NCI-H226 (cell line): Measurements from ENCODE around the gene CLGN.
"Not testable (repeated sequence)": the region's sequence is repeated elsewhere in the genome, so short reads cannot be mapped to it uniquely, and the experiment has no call there.

Experiments used
- DNase-seq: peaks from one replicate; pipeline ENCODE4 v3.0.0-alpha.2; 2015

Gene CLGN, protein sequence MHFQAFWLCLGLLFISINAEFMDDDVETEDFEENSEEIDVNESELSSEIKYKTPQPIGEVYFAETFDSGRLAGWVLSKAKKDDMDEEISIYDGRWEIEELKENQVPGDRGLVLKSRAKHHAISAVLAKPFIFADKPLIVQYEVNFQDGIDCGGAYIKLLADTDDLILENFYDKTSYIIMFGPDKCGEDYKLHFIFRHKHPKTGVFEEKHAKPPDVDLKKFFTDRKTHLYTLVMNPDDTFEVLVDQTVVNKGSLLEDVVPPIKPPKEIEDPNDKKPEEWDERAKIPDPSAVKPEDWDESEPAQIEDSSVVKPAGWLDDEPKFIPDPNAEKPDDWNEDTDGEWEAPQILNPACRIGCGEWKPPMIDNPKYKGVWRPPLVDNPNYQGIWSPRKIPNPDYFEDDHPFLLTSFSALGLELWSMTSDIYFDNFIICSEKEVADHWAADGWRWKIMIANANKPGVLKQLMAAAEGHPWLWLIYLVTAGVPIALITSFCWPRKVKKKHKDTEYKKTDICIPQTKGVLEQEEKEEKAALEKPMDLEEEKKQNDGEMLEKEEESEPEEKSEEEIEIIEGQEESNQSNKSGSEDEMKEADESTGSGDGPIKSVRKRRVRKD

DNA sequence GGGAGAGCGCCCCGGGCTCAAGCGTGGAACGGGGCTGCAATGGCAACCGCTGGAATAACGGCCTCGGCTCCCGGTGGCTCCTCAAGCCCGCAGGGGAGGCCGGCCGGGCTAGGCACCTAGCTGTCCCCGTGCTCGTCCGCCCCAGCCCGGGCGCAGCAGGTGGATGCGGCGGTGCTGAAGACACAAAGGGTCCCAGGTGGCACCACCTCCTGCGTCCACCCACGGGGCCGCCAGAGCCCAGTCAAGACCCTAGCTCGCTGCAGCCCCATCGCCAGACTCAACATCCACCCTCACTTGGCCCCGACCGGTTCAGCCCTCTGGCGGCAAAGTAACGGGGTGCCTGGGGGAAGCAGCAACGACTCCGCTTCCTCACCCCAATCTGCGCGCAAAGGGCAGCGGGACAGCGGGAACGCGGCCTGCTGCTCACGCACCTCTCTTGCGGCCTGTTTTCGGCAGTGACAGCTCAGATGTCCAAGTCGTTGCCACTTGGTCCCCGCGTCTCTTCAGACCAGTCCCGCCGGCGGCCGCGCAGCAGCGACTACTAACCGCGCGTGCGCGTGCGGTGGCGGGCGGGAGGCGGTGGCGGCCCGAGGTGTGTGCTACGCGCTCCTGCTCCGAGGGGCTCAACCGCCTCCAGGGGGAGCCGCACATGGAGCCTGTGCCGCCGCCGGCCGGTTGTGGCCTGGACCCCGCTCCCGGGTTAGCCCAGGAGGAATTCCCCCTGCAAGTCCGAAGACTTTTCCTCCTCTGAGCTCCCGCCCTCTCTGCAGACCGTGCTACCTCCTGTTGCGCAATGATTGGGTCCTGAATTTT is at the start of gene CLGN:
CLGN (minus strand) TSS at position 543 of the 813 bp plus-strand sequence. CDS start 14,570 bp downstream, outside the sequence.
- peak; percentile 2 for DNase-seq

DNA sequence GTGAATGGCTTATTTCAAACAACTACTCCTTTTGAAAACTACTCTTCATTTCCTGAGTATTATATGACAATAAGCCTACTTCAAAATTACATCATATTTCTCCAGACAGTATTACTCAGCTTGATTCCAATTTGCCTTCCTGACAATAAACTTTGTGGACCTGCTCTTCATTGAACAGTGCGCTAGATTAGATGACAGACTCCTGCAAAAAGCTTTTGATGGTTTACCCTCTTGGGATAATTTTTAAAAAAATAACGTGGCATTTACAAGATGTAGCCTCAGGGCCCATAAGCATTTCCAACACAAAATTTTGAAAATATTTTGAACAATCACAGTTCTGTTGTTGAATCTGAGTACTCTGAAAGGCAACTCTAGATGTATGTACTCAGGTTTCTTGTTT is 44.7 kb upstream of the CLGN start:
- DNase-seq: no peak

DNA sequence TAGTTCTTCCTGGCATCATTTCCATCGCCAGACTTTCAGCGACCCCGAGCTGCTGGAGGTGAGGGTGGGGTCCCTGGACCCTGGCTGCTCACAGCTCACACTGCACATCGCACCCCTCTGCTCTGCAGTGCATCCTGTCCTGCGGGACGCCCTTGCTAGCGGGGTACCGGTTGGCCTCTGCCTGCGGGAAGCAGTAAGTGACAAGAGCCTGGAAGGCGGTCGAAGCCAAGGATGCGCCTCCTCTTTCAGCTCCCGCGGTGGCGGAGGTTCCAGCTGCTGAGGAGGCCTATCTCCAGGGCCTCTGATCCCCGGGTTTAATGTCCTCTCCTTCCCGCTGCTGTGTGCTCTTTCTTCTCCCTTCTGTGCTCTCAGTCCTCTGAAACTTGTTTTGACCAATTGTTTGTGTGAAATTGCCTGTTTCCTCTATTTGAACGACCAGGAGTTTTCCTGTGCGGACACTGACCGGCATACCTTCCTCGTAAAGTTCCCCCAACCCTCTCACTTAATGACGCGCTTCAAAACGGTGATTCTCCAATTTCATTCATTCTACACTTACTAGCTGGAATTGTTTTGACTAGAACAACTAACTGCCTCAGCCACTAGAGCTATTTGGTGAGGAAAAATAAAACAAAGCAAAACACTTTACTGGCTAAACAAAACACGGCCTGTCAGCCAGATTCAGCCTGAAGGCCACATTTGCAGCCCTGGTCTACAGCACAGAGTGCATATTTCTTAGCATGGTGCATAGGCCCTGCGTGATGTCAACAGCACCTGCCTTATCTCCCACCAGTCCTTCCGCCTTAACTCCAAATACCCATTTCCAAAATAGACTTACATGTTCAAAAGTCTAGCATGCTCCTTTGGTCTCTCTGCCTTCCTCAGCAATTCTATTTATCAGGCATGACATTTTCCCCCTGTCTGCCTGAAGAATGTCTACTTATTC is 42.6 kb upstream of the CLGN start:
- no peak for DNase-seq

DNA sequence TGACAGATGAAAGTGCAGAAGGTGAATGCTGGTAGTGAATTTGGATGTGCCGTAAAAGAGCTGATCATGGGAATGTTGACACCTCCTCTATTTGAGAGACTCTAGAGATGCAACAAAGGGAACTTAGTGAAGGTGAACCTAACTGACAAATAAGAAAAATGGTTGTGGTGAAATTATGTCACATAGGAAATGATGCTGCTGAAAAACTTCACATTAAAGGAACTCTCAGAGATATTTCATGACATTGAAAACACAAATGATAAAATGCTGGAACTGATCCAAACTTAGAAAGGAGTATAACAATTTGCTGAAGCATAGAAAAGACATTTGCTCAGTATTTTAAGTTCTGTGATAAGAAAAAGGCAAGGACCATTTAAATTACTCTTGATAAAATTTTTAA is 38.7 kb upstream of the CLGN start:
- DNase-seq: no peak

DNA sequence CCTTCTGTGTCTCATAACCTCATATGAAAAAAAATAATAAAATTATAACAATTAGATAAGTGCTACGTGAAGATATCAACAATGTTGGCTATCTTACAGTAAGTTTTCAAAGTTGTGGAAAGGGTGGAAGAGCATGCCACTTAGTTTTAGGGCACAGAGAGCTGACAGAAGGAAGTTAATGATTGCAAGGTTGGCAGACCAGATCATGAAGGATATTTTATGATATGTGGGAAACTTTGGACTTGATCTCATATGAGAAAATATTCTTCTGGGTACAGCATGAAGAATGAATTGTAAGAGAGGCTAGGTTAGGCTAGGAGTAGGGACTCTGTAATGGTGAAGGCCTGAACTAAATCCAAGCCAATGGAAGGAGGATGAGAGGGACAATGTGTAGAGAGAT is 36.2 kb upstream of the CLGN start:
- DNase-seq: no peak

DNA sequence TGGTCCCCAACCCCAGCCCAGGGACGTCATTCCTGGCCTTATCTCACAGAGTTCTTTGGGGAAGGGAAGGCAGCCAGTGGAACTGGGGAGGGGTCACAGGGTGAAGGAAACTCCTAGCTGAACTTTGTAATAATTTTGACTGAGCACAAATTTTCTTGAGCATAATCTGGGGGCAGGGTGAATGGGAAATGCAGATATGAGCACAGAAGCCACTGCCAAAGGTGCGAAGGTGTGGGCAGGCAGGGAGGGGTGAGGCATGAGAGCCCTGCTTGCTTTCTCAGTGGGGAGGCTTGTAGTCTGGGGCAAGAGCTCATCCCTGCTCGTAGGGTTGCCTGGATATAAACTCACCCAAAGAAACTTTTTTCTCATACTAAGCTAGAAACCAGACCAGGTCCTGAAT is 35.7 kb upstream of the CLGN start:
- DNase-seq: no peak

DNA sequence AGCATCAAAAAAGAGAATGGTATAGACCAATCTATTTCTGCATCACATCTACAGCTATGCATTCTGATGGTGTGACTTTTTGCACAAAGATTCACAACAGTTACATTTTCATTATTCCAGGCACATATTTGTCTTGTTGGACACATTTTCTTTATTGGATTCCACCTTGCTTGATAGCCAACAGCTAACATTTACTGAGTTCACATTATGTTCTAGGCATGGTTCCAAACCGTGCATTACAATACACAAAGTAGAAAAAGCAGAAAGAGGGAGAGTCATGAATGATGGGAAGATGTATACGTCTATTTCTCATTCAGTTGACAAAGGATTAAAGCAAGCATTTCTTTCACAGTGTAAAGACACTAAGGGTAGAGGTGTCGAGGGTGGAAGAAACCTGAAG is 22.9 kb upstream of the CLGN start:
- no peak for DNase-seq

DNA sequence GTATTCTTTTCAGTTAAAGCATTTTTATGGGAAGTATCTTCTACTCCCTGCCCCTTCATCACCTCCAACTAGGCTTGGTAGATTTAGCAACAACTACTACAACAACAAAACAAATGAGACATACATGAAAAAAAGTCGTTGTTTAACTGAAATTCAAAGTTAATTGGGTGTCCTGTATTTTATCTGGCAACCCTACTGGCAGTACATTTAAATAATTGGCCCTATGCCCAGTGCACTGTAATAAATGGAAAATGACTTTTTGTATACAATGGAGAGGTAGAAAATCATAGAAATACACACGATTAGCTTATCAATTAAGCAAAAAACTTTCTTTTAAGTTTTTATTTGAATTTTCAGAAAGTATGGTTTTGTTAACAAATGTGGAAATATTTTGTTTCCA is 21.4 kb upstream of the CLGN start:
- DNase-seq: no peak

DNA sequence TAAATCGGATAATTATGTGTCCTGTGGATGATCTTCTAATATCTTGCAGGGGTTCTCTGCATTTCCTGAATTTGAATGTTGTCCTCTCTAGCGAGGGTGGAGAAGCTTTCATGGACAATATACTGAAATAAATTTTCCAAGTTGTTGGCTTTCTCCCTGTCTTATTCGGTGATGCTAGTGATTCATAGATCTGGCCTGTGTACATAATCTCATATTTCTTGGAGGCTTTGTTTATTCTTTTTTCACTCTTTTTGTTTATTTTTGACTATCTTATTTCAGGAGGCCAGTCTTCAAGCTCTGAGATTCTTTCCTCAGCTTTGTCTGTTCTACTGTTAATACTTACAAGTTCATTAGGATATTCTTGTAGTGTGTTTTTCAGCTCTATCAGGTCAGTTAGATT is 20.7 kb upstream of the CLGN start:
- no peak for DNase-seq

DNA sequence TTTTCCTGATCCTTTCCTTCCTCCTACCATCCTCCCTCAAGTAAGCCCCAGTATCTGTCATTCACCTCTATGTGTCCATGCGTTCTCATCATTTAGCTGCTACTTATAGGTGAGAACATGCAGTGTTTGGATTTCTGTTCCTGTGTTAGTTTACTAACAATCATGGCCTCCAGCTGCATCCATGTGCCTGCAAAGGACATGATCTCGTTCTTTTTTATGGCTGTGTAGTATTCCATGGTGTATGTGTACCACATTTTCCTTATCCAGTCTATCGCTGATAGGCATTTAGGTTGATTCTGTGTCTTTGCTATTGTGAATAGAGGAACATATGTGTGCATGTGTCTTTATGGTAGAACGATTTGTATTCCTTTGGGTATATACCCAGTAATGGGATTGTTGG is 16.9 kb upstream of the CLGN start:
- not testable (repeated sequence) for DNase-seq

DNA sequence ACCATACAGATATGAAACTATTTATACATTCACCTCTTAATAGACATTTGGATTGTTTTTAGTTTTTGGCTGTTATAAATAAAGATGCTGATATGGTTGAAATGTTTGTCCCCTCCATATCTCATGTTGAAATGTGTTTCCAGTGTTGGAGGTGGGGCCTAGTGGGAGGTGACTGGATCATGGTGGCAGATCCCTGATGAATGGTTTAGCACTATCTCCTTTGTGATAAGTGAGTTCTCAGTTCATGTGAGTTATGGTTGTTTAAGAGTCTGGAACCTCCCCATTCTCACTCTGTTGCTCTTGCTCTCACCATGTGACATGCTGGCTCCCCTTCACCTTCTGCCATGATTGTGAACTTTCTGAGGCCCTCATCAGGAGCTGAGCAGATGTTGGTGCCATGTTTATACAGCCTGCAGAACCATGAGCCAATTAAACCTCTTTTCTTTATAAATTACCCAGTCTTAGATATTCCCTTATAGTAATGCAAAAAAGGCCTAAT is 12.2 kb upstream of the CLGN start:
- DNase-seq: no peak

DNA sequence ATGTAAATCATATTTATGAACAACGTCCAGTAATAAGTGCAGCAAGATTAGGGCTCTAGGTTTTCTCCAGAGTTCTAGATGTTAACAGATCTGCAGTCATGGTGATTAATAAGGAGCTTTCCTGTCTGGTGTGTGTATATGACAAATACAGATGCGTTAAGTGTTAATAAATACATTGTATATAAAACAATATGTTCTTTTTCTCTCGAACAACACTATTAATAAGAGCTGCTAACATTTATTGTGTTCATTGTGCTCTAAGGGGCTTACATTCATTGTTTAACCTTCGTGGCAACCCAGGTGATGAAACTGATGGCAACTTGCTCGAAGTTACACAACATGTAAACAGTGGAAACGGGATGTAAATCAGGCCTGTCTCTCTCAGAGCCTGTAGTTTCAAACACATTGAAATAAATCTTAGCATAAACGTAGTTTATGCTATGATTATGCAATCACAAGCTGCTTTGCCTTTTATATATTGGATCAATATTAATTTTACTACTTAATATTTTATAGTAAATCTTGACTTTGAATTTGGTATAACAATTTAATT is 547 bp upstream of the CLGN start:
- peak; percentile 2 for DNase-seq

DNA sequence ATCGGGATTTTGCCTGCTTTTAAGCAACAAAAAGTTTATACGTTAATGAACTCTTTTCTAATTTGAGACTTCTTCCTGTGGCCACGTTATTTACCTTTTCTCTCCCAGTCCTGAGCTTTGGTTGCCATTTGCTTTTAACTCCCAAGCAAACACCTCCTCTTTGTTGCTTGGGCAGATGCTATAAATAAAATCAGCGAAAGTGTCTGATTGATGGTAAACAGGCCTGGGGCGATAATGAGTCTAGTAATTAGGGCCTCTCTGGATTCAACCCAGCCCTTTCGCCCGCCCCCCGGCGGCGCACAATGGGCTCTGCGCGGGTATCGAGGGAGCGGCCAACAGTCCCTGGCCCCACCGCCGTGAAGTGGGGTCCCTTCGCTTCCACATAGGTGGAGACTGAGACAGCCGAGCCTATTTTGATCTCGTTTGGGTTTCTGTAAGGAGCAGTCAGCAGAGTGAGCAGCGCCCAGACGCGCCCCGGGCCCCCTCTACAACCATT is 790 bp downstream of the CLGN start:
- DNase-seq: no peak

DNA sequence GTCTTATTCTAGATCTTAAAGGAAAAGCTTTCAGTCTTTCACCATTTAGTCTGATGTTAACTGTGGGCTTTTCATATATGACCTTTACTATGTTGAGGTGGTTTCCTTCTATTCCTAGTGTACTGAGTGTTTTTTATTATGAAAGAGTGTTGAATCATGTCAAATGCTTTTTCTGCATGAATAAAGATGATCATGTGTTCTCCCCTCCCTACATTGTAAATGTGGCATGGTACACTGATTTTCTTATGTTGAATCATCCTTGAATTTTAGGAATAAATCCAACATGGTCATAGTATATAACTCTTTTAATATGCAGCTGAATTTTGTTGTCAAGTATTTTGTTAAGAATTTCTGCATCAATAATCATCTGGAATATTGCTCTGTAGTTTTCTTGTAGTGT is 4.3 kb downstream of the CLGN start:
- no peak for DNase-seq

DNA sequence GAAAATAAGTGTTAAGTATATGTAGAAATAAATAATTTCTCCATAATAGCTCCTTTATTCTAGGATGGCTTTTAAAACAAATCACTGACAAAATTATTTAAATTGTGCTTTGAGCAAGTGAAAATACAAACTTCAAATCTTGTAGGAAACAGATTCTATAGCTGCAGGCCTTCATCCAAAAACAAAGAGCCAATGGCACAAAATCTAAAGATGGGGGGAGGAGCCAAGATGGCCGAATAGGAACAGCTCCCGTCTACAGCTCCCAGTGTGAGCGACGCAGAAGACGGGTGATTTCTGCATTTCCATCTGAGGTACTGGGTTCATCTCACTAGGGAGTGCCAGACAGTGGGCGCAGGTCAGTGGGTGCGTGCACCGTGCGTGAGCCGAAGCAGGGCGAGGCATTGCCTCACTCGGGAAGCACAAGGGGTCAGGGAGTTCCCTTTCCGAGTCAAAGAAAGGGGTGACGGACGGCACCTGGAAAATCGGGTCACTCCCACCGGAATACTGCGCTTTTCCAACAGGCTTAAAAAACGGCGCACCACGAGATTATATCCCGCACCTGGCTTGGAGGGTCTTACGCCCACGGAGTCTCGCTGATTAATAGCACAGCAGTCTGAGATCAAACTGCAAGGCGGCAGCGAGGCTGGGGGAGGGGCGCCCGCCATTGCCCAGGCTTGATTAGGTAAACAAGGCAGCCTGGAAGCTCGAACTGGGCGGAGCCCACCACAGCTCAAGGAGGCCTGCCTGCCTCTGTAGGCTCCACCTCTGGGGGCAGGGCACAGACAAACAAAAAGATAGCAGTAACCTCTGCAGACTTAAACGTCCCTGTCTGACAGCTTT is 14.1 kb downstream of the CLGN start:
- not testable (repeated sequence) for DNase-seq

DNA sequence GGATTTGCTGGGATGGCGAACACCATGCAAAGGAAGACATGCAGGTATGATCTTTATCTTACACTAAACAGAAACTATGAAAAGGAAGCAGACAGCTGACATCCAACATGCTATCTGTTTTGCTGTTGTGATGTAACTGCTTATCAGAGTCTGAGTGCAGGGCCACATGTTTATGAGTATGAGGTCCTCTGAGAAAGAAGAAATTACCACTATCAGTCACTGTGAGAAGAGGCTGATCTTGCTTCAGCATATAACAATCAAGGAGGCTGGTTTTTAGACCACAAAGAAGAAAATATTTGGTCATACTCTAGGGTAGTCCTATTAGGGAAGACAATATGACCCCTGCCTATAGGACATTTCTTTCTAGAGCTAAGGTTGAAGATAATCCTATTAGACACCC is 18.5 kb downstream of the CLGN start:
- DNase-seq: no peak

DNA sequence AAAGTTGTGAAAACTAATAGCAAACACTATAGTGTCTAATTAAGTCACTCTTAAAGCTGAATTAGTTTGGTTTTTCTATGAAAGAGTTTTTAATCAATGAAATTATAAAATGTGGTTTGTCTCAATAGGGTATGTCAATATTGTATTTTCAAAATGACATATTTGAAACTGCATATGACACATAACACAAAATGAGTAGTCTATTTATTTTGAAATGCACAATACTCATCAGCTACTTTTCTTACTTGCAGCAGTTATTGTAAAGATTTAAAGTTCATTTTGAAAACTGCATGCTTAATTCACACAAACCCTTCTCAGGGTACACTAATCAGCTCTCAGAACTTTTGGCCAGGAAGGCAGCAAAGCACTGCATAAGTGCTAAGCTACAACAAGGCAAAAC is 21.2 kb downstream of the CLGN start:
- DNase-seq: no peak

DNA sequence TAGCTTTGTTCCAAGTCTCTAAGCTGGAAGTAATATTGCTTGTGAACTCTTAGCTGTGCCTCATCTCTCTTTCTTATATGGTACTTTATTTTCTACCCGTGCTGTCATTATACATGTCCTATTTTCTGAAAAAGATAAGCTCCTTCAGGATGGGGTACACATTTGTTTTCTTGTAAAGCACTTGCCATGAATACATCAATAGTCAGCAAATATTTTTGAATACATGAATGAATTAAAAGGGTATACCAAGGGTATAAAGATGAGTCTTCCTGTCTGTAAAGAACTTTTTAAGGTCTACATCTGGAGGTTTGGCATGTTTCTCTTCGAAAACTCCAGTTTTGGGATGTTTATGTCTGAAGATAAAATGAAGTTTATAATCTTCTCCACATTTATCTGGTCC is 27.3 kb downstream of the CLGN start:
- no peak for DNase-seq

DNA sequence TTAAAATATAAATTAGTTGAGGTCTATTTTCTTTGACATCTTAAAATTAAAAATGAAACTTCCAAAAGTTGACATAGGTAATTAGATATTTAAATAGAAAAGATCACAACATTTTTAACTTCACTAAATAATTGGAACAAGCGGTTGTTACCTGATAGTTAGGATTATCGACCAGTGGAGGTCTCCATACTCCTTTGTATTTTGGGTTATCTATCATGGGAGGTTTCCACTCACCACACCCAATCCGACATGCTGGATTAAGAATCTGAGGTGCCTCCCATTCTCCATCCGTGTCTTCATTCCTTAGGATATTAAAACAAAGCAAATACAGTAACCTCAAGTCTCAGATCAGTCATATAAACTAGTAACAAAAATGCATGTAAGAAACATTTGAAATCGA is 31.8 kb downstream of the CLGN start:
- DNase-seq: no peak

DNA sequence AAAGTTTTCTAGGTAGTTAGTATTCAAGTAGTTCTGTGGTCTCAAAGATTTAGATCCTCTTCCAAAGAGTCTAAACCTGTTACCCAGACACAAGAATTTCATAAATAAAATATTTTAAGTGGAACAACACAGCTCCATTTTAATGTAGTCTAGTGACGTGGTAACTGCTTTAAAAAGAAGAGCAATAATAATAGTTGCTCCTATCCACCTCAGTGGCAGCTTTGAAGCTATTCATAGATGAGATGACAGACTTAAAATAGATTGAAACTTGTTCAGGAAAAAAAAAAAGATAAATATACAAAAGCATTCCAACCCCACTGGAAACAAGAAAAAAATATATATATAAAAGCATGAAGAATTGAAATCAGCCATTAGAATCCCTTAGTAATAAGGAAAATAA is 39.4 kb downstream of the CLGN start:
- DNase-seq: no peak

DNA sequence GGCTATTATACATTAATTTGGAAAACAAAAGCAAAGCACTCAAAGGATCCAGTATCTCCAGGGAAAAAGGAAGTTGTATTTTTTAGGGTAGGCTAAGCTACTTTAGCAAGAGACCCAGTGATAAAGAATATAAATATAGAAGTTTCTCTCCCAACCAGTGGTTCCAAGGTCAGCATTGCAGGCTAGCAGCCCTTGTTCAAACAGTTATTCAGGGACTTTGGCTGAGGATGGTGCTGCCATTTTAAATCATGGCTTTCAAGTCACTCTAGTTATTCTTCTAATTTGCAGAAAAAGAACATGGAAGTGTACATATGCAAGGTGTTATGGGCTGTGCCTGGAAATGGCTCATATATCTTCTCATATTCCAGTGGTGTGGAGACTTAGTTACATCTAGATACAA is 44.7 kb downstream of the CLGN start:
- no peak for DNase-seq
